Mesendoderm (in vitro differentiated cells): ENCODE measurements around the gene KLF15.

ENCODE experiments used
- DNase-seq: peaks from one replicate; pipeline ENCODE4 v3.0.0; 2013
- H2AK5ac ChIP-seq: 2 replicates; pipeline ENCODE4 v1.6.1; 2013; ENCODE audit warnings: low read length, inconsistent platforms
- H2BK120ac ChIP-seq: 2 replicates; pipeline ENCODE4 v1.6.1; 2013; ENCODE audit warnings: low read depth, mild to moderate bottlenecking, low read length, moderate library complexity, mixed read lengths
- H2BK15ac ChIP-seq: replicated peaks from 2 replicates; pipeline ENCODE4 v1.6.1; 2013; ENCODE audit warnings: low read depth, mild to moderate bottlenecking, moderate library complexity
- H2BK5ac ChIP-seq: 2 replicates; pipeline ENCODE4 v1.6.1; 2013; ENCODE audit warnings: low read length, inconsistent platforms
- H3K18ac ChIP-seq: 2 replicates; pipeline ENCODE4 v1.6.1; 2013; ENCODE audit warnings: mild to moderate bottlenecking, low read length, mixed read lengths
- H3K23ac ChIP-seq: one replicate; pipeline ENCODE4 v1.6.1; 2013; ENCODE audit warnings: low read length
- H3K27ac ChIP-seq: 2 replicates; pipeline ENCODE4 v1.5.1; 2013; ENCODE audit warnings: low read depth, mild to moderate bottlenecking, inconsistent platforms, low read length, moderate library complexity
- H3K27me3 ChIP-seq: 2 replicates; pipeline ENCODE4 v1.6.1; 2013; ENCODE audit warnings: low read length, control low read depth, mild to moderate bottlenecking, inconsistent platforms; ENCODE audit not compliant: insufficient read depth, poor library complexity
- H3K36me3 ChIP-seq: 2 replicates; pipeline ENCODE4 v1.6.1; 2013; ENCODE audit warnings: low read length, inconsistent platforms; ENCODE audit not compliant: control insufficient read depth, insufficient read depth
- H3K4ac ChIP-seq: one replicate; pipeline ENCODE4 v1.6.1; 2013; ENCODE audit warnings: low read depth, mild to moderate bottlenecking, low read length, moderate library complexity
- H3K4me1 ChIP-seq: 2 replicates; pipeline ENCODE4 v1.6.1; 2013; ENCODE audit warnings: low read depth, low read length, inconsistent platforms; ENCODE audit not compliant: control insufficient read depth
- H3K4me2 ChIP-seq: 2 replicates; pipeline ENCODE4 v1.6.1; 2013; ENCODE audit warnings: low read length
- H3K4me3 ChIP-seq: 2 replicates; pipeline ENCODE4 v1.5.1; 2013; ENCODE audit warnings: mild to moderate bottlenecking, low read length
- H3K56ac ChIP-seq: one replicate; pipeline ENCODE4 v1.6.1; 2013; ENCODE audit warnings: low read length
- H3K79me1 ChIP-seq: 2 replicates; pipeline ENCODE4 v1.6.1; 2013; ENCODE audit warnings: low read length, inconsistent platforms
- H3K79me2 ChIP-seq: 2 replicates; pipeline ENCODE4 v1.6.1; 2013; ENCODE audit warnings: mild to moderate bottlenecking, low read length; ENCODE audit not compliant: control insufficient read depth, insufficient read depth
- H3K9ac ChIP-seq: 2 replicates; pipeline ENCODE4 v1.6.1; 2013; ENCODE audit warnings: low read length, inconsistent platforms
- H4K5ac ChIP-seq: one replicate; pipeline ENCODE4 v1.6.1; 2013; ENCODE audit warnings: low read length
- H4K8ac ChIP-seq: one replicate; pipeline ENCODE4 v1.6.1; 2013; ENCODE audit warnings: low read depth, mild to moderate bottlenecking, control low read depth, low read length, moderate library complexity
- WGBS: extraction: QIAGEN DNeasy Blood & Tissue Kit; methylation state at CpG from one replicate; pipeline ENCODE4 v1.1.7; 2013; ENCODE audit warnings: low lambda C conversion rate, missing lambda C conversion rate; ENCODE audit not compliant: insufficient coverage; ENCODE audit errors: extremely low coverage; 5-methylcytosine and 5-hydroxymethylcytosine counted together

Gene KLF15

DNA sequence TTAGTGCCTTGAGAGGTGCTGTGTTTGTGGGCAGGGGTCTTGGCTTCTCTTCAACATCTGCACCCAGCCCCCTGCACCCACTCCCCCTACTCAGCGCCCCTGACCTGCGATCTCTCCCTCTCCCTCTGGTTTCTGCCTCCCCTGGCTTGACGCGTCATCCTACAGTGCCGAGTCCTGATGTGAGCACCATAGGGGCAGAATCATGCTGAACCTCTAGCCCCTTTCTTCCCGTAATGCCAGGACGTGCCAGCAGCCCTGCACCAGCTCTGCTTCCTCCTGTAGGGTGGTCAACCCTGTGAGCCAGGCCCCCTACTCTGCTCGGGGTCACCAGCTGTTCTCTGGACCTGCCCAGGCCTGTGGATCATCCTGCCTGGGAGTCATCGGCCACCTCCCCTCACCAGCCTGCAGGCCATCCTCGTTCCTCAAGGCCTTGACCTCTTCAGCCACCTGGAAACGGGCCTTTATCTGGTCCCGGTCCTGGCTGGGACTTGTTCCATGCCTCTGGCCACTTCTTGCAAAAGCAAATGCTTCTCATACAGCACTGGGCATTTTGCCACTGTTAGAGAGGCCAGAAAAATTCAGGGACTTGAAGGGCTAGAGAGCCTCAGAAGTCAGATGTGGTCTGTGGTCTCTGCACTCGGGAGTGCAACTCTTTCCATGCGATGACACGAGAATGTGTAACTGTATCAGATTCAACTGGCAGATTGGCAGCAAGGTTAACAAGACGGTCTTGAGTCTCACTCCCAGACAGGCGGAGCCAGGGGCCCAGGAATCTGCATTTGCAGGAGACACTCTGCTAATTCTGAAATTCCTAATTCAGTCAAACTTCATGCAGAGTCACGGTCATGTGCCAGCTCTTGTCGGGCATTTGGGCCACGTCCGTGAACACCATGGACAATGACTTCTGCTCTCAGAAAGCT, 16.7 kb upstream of the KLF15 start:
- Histone ChIP-seq H2AK5ac (no peak overlapping the region), H3K27ac (no peak overlapping the region), H3K23ac (no peak overlapping the region), H3K4me3 (no peak overlapping the region), H3K9ac (no peak overlapping the region), H3K79me2 (no peaks in the 10 kb centered on the region), H3K56ac (no peak overlapping the region), H3K4ac (no peak overlapping the region), H4K5ac (no peak overlapping the region), H4K8ac (no peak overlapping the region), H2BK15ac (no peak overlapping the region), H3K4me2 (no peak overlapping the region), H3K4me1 (no peaks in the 10 kb centered on the region), H3K18ac (no peak overlapping the region), H3K27me3 (no peaks in the 10 kb centered on the region), H3K79me1 (no peaks in the 10 kb centered on the region), H3K36me3 (no peaks in the 10 kb centered on the region), H2BK5ac (no peak overlapping the region), H2BK120ac (no peak overlapping the region)
- no peak for DNase-seq
- WGBS, result no CpG with 5 or more reads among the region's 21 CpGs

DNA sequence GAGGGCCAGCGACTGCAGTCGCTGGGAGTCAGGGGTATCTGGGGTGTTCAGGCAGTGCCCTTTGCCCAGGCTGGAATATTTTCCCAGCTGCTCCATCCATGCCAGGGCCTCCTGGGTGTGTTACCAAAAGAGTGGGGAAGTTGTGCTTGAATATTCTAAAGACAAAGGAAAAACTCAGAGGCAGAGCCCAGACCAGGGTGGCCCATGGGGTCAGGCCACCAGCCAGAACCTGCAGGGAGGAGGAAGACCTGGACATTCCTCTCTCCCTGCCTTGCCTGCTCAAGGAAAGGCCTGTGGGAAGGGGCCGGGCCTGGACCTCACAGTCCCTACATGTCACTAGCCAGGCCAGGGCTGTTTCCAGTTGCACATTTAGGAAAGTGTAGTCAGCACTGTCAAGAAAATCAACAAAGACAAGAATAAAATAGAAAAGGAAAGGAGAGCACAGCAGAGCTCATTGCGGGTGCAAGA, 16.0 kb upstream of the KLF15 start:
- H3K4me3 ChIP-seq, result no peak overlapping the region
- no peaks in the 10 kb centered on the region for H3K79me1 ChIP-seq
- no CpG with 5 or more reads among the region's 4 CpGs for WGBS
- H3K27ac ChIP-seq, result no peak overlapping the region
- no peak overlapping the region for H3K23ac ChIP-seq
- H2BK5ac ChIP-seq, result no peak overlapping the region
- no peaks in the 10 kb centered on the region for H3K79me2 ChIP-seq
- H3K18ac ChIP-seq, result no peak overlapping the region
- DNase-seq, result no peak
- no peak overlapping the region for H4K8ac ChIP-seq
- H3K4me1 ChIP-seq, result no peaks in the 10 kb centered on the region
- H3K27me3 ChIP-seq, result no peaks in the 10 kb centered on the region
- no peaks in the 10 kb centered on the region for H3K36me3 ChIP-seq
- H3K4me2 ChIP-seq, result no peak overlapping the region
- no peak overlapping the region for H3K56ac ChIP-seq
- H3K9ac ChIP-seq, result no peak overlapping the region
- H2AK5ac ChIP-seq, result no peak overlapping the region
- H3K4ac ChIP-seq, result no peak overlapping the region
- no peak overlapping the region for H2BK15ac ChIP-seq
- no peak overlapping the region for H2BK120ac ChIP-seq
- no peak overlapping the region for H4K5ac ChIP-seq

DNA sequence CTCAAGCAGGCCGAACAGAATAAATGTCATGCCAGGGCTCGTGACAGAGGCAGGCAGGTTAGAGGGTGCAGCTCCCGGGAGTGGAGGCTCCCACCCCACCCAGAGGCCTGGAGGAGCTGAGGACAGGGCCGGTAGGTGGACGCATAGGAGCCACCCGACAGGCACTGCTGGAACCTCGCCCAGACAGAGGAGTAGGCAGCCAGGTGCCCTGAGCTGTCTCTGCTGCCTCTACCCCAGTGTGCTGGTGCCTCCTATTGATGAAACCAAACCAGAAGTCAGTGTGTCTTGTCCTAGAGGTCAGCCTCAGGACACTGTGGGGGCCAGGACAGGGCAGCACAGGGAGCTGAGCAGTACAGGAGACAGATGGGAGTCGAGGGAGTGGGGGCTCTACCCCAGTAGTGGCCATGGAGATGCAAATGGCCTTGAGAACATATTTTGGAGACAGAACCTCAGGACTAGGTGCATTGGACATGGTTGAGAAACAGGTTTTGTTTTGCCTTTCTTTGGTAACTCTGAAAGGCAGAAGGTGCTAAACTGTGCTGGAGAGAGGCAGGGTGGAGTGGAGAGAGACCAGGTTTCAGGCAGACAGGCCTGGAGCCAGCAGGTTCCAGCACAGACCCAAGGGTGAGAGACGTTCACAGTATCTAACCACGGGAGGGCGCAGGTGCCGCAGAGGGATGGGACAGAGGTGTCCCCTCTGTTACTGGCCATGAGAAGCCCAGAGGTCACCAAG, 15.4 kb upstream of the KLF15 start:
- H4K5ac ChIP-seq, result no peak overlapping the region
- no peak overlapping the region for H3K23ac ChIP-seq
- H4K8ac ChIP-seq, result no peak overlapping the region
- no peak overlapping the region for H3K9ac ChIP-seq
- H2AK5ac ChIP-seq, result no peak overlapping the region
- H2BK5ac ChIP-seq, result no peak overlapping the region
- no peak overlapping the region for H2BK15ac ChIP-seq
- H3K79me1 ChIP-seq, result no peaks in the 10 kb centered on the region
- WGBS, result no CpG with 5 or more reads among the region's 12 CpGs
- DNase-seq, result no peak
- no peak overlapping the region for H2BK120ac ChIP-seq
- no peaks in the 10 kb centered on the region for H3K36me3 ChIP-seq
- no peaks in the 10 kb centered on the region for H3K27me3 ChIP-seq
- no peak overlapping the region for H3K56ac ChIP-seq
- H3K4ac ChIP-seq, result no peak overlapping the region
- H3K79me2 ChIP-seq, result no peaks in the 10 kb centered on the region
- no peak overlapping the region for H3K4me2 ChIP-seq
- no peaks in the 10 kb centered on the region for H3K4me1 ChIP-seq
- no peak overlapping the region for H3K27ac ChIP-seq
- H3K18ac ChIP-seq, result no peak overlapping the region
- H3K4me3 ChIP-seq, result no peak overlapping the region

DNA sequence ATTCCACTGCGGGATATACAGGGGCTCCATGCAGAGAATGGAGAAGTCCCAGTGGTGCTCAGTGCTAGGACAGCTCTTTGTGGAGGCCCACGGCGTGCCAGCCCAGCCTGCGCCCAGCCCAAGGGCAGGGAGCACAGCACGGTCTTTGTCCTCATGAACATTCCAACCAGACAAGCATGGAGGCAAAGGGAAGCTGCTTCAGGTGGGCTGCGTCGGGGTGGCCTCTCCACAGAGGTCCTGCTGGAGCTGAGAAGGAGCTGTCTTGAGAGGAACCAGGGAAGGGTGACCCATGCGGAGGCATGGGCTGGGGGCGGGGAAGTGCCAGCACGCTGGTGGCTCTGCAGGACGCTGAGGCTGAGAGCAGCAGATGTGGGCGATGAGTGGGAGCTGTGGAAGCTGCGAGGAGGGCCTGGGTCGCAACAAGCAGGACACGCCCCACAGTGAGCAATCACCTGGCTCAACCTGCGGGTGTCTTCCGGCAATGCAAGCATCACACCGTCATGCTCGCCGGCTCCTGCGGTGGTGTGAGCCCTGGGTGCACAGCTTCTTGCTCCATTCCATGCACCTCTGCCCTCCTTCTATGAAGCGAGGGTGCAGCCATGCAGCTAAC, 14.0 kb upstream of the KLF15 start:
- H3K23ac ChIP-seq, result no peak overlapping the region
- H3K36me3 ChIP-seq, result no peaks in the 10 kb centered on the region
- H3K4me3 ChIP-seq, result no peak overlapping the region
- H3K4me2 ChIP-seq, result no peak overlapping the region
- no peak overlapping the region for H3K56ac ChIP-seq
- H3K4ac ChIP-seq, result no peak overlapping the region
- H4K5ac ChIP-seq, result no peak overlapping the region
- DNase-seq, result no peak
- H3K27me3 ChIP-seq, result no peaks in the 10 kb centered on the region
- no peaks in the 10 kb centered on the region for H3K79me2 ChIP-seq
- no peak overlapping the region for H2BK5ac ChIP-seq
- H3K4me1 ChIP-seq, result no peaks in the 10 kb centered on the region
- H2BK15ac ChIP-seq, result no peak overlapping the region
- no peaks in the 10 kb centered on the region for H3K79me1 ChIP-seq
- no peak overlapping the region for H3K9ac ChIP-seq
- no peak overlapping the region for H2BK120ac ChIP-seq
- H2AK5ac ChIP-seq, result no peak overlapping the region
- H3K18ac ChIP-seq, result no peak overlapping the region
- no CpG with 5 or more reads among the region's 22 CpGs for WGBS
- H4K8ac ChIP-seq, result no peak overlapping the region
- H3K27ac ChIP-seq, result no peak overlapping the region

DNA sequence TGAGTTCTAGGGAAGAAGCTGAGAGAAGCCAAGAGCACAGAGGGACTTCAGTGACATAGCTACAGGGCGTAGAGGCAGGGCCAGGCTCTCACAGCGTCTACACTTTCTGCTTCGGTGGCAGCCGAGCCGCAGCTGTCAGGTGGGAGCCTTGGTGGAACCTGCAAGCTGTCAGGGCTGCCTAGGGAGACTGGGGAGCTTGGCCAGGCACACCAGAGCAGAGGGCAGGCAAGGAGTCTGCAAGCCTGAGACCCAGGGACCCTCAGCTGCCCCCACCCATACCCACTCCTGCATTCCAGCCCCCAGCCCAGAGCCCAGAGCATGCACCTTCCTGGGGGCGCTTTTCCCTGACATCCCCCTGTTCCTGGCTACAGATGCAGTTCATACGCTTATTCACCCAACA, 13.4 kb upstream of the KLF15 start:
- Histone ChIP-seq H3K4me3 (no peak overlapping the region), H3K23ac (no peak overlapping the region), H3K4me2 (no peak overlapping the region), H2BK15ac (no peak overlapping the region), H3K56ac (no peak overlapping the region), H3K9ac (no peak overlapping the region), H4K5ac (no peak overlapping the region), H3K4me1 (no peaks in the 10 kb centered on the region), H3K27ac (no peak overlapping the region), H3K4ac (no peak overlapping the region), H3K18ac (no peak overlapping the region), H2BK120ac (no peak overlapping the region), H3K79me1 (no peaks in the 10 kb centered on the region), H3K79me2 (no peaks in the 10 kb centered on the region), H4K8ac (no peak overlapping the region), H2AK5ac (no peak overlapping the region), H3K27me3 (no peaks in the 10 kb centered on the region), H2BK5ac (no peak overlapping the region), H3K36me3 (no peaks in the 10 kb centered on the region)
- no peak for DNase-seq
- WGBS, result no CpG with 5 or more reads among the region's 7 CpGs
